Raji (cell line): ENCODE measurements around the gene SLC25A48.

ENCODE experiments used
- POLR2A ChIP-seq: IDR thresholded peaks from 2 replicates; pipeline ENCODE4 v1.6.1; 2011; ENCODE audit warnings: low read depth, low read length, control low read depth; ENCODE audit not compliant: insufficient read depth

Gene SLC25A48

GRCh38 chr5:135915466-135916001 is 81.1 kb downstream of the SLC25A48 start:
- no peak for TF ChIP-seq POLR2A

GRCh38 chr5:135916638-135917263 is 82.3 kb downstream of the SLC25A48 start:
- TF ChIP-seq POLR2A: no peak

- no peak for TF ChIP-seq POLR2A
Measured at GRCh38 chr5:135920199-135920598, 85.7 kb downstream of the SLC25A48 start.

GRCh38 chr5:135921388-135921787 is 86.9 kb downstream of the SLC25A48 start:
- no peak for TF ChIP-seq POLR2A

GRCh38 chr5:135930029-135930948 is 95.8 kb downstream of the SLC25A48 start:
- no peak for TF ChIP-seq POLR2A

GRCh38 chr5:135930949-135931295 is 96.5 kb downstream of the SLC25A48 start:
- no peak for TF ChIP-seq POLR2A

- TF ChIP-seq POLR2A: no peak
Measured at GRCh38 chr5:135934939-135935338, 100.5 kb downstream of the SLC25A48 start.

GRCh38 chr5:135937245-135937911 is 102.9 kb downstream of the SLC25A48 start:
- no peak for TF ChIP-seq POLR2A
